IMR-90 (cell line): ENCODE data around the gene CHD9. TPM values are rescaled to one million over a fixed set of nuclear protein-coding genes. Genes with fewer than 3 reads are reported as not detected.

Experiments used
- ATAC-seq: fragments of 200-7000 bp; cut with Tn5 transposase; 2 replicates; pipeline ENCODE4 v1.9.1; 2020; ENCODE audit warnings: low read depth, mild to moderate bottlenecking, moderate library complexity
- BruUV-seq: library from RNA; stranded (reverse); fragments of 400-500 nt; replicated peaks from 2 replicates; lab custom pipeline; 2021; lab: Mats Ljungman, UMichigan
- CTCF ChIA-PET: fragments of 300-600 bp; formaldehyde crosslinking; extraction: SDS; loops from one replicate; lab custom pipeline; 2021; ENCODE audit warnings: antibody characterized with exemption; lab: Yijun Ruan, JAX
- POLR2A ChIA-PET: fragments of 300-600 bp; sonication (Branson Sonifier 250); formaldehyde crosslinking; loops from one replicate; lab custom pipeline; 2022; ENCODE audit warnings: antibody characterized with exemption; ENCODE audit not compliant: unreplicated experiment; lab: Charles Lee
- DNase-seq: peaks from one replicate; pipeline ENCODE4 v3.0.0; 2013
- H2AFZ ChIP-seq: replicated peaks from 2 replicates; pipeline ENCODE3; 2013; ENCODE audit warnings: low read length, mild to moderate bottlenecking; ENCODE audit not compliant: poor library complexity
- H2AK5ac ChIP-seq: 2 replicates; pipeline ENCODE4 v1.6.1; 2013; ENCODE audit warnings: low read depth, low read length, inconsistent platforms
- H2AK9ac ChIP-seq: replicated peaks from 2 replicates; pipeline ENCODE3; 2013; ENCODE audit warnings: mild to moderate bottlenecking, low read depth, low read length, moderate library complexity; ENCODE audit not compliant: poor library complexity
- H2BK120ac ChIP-seq: 2 replicates; pipeline ENCODE4 v1.6.1; 2013; ENCODE audit warnings: low read depth, low read length, inconsistent platforms
- H2BK15ac ChIP-seq: 3 replicates; pipeline ENCODE4 v1.6.1; 2013; ENCODE audit warnings: low read depth, low read length, inconsistent platforms
- H2BK20ac ChIP-seq: 2 replicates; pipeline ENCODE4 v1.6.1; 2013; ENCODE audit warnings: low read depth, mild to moderate bottlenecking, inconsistent platforms, low read length, moderate library complexity
- H2BK5ac ChIP-seq: 2 replicates; pipeline ENCODE4 v1.6.1; 2013; ENCODE audit warnings: mild to moderate bottlenecking, low read depth, low read length, inconsistent platforms; ENCODE audit not compliant: poor library complexity, severe bottlenecking
- H3K14ac ChIP-seq: replicated peaks from 2 replicates; pipeline ENCODE4 v1.6.1; 2013; ENCODE audit warnings: low read depth, low read length, inconsistent platforms
- H3K18ac ChIP-seq: 2 replicates; pipeline ENCODE4 v1.6.1; 2013; ENCODE audit warnings: low read depth, low read length, control low read depth
- H3K23ac ChIP-seq: 2 replicates; pipeline ENCODE4 v1.6.1; 2013; ENCODE audit warnings: low read depth, low read length, inconsistent platforms
- H3K27ac ChIP-seq: 2 replicates; pipeline ENCODE4 v1.5.1; 2013; ENCODE audit warnings: mild to moderate bottlenecking, control low read depth, low read length; ENCODE audit not compliant: insufficient read depth
- H3K27me3 ChIP-seq: 2 replicates; pipeline ENCODE4 v1.6.1; 2013; ENCODE audit warnings: low read length; ENCODE audit not compliant: control insufficient read depth, insufficient read depth
- H3K36me3 ChIP-seq: 2 replicates; pipeline ENCODE4 v1.6.1; 2013; ENCODE audit warnings: low read length, mixed read lengths; ENCODE audit not compliant: control insufficient read depth, insufficient read depth
- H3K4ac ChIP-seq: 2 replicates; pipeline ENCODE4 v1.6.1; 2013; ENCODE audit warnings: low read depth, low read length, inconsistent platforms
- H3K4me1 ChIP-seq: 2 replicates; pipeline ENCODE4 v1.6.1; 2013; ENCODE audit warnings: low read length, mixed read lengths; ENCODE audit not compliant: control insufficient read depth, insufficient read depth
- H3K4me2 ChIP-seq: 2 replicates; pipeline ENCODE4 v1.6.1; 2013; ENCODE audit warnings: low read depth, mild to moderate bottlenecking, control low read depth, low read length, moderate library complexity
- H3K4me3 ChIP-seq: 2 replicates; pipeline ENCODE4 v1.5.1; 2013; ENCODE audit warnings: low read depth, mild to moderate bottlenecking, control low read depth, low read length, moderate library complexity; ENCODE audit not compliant: insufficient read depth
- H3K56ac ChIP-seq: 2 replicates; pipeline ENCODE4 v1.6.1; 2013; ENCODE audit warnings: low read length, inconsistent platforms; ENCODE audit not compliant: insufficient read depth; ENCODE audit errors: extremely low read depth
- H3K79me1 ChIP-seq, 2 experiments: 2 replicates each; pipeline ENCODE4 v1.6.1; 2013; ENCODE audit warnings: low read length in 2 of 2, inconsistent platforms in 1 of 2, low read depth in 1 of 2
- H3K9ac ChIP-seq: 2 replicates; pipeline ENCODE4 v1.6.1; 2013; ENCODE audit warnings: low read depth, low read length, control low read depth
- H3K9me1 ChIP-seq: 2 replicates; pipeline ENCODE4 v1.6.1; 2013; ENCODE audit warnings: low read length, inconsistent platforms; ENCODE audit not compliant: insufficient read depth
- H3K9me3 ChIP-seq: 2 replicates; pipeline ENCODE4 v1.6.1; 2013; ENCODE audit warnings: low read length; ENCODE audit not compliant: control insufficient read depth, insufficient read depth
- H4K20me1 ChIP-seq: 2 replicates; pipeline ENCODE4 v1.6.1; 2013; ENCODE audit warnings: low read length, inconsistent platforms; ENCODE audit not compliant: insufficient read depth
- H4K5ac ChIP-seq: 2 replicates; pipeline ENCODE4 v1.6.1; 2013; ENCODE audit warnings: mild to moderate bottlenecking, low read depth, low read length, control low read depth
- H4K8ac ChIP-seq, 2 experiments: 2 replicates each; pipeline ENCODE4 v1.6.1; 2013; ENCODE audit warnings: low read depth in 2 of 2, low read length in 2 of 2, control low read depth in 1 of 2, inconsistent platforms in 1 of 2
- H4K91ac ChIP-seq: 2 replicates; pipeline ENCODE4 v1.6.1; 2013; ENCODE audit warnings: low read depth, low read length, inconsistent platforms; ENCODE audit not compliant: insufficient read depth
- BHLHE40 ChIP-seq: fragments of 150-350 bp; IDR thresholded peaks from 2 replicates; pipeline ENCODE4 v1.6.1; 2016; ENCODE audit warnings: mild to moderate bottlenecking, low read depth, low read length
- CEBPB ChIP-seq: IDR thresholded peaks from 2 replicates; pipeline ENCODE4 v1.6.1; 2012; ENCODE audit warnings: low read depth, low read length, improper control_type of control experiment
- CTCF ChIP-seq: conservative IDR thresholded peaks from 2 replicates; pipeline ENCODE4 v1.5.1; 2012; ENCODE audit warnings: mild to moderate bottlenecking, low read depth, low read length, improper control_type of control experiment
- ELK1 ChIP-seq: fragments of 150-350 bp; IDR thresholded peaks from 2 replicates; pipeline ENCODE4 v1.6.1; 2016; ENCODE audit warnings: low read depth, mild to moderate bottlenecking, low read length, moderate library complexity, borderline replicate concordance
- MXI1 ChIP-seq: IDR thresholded peaks from 2 replicates; pipeline ENCODE4 v1.6.1; 2012; ENCODE audit warnings: low read depth, mild to moderate bottlenecking, low read length, moderate library complexity, borderline replicate concordance
- NFE2L2 ChIP-seq: fragments of 150-350 bp; IDR thresholded peaks from 2 replicates; pipeline ENCODE4 v1.6.1; 2016; ENCODE audit warnings: low read depth, mild to moderate bottlenecking, low read length
- POLR2A ChIP-seq: IDR thresholded peaks from 2 replicates; pipeline ENCODE4 v1.6.1; 2012; ENCODE audit warnings: mild to moderate bottlenecking, low read depth, low read length
- RFX5 ChIP-seq: IDR thresholded peaks from 2 replicates; pipeline ENCODE4 v1.8.0; 2012; ENCODE audit warnings: low read depth, mild to moderate bottlenecking, low read length, moderate library complexity
- SMC3 ChIP-seq: fragments of 150-350 bp; IDR thresholded peaks from 2 replicates; pipeline ENCODE4 v1.6.1; 2016; ENCODE audit warnings: low read depth, mild to moderate bottlenecking, antibody characterized with exemption, low read length, moderate library complexity
- USF2 ChIP-seq: fragments of 150-350 bp; IDR thresholded peaks from 2 replicates; pipeline ENCODE4 v1.6.1; 2017; ENCODE audit warnings: mild to moderate bottlenecking, antibody characterized with exemption, low read length, low read depth
- WGBS, 2 experiments: methylation state at CpG; one replicate each; pipeline versions ENCODE4 v1.1.5 to v1.1.7; 2013; ENCODE audit warnings: missing lambda C conversion rate in 2 of 2; ENCODE audit not compliant: insufficient read length in 1 of 2; ENCODE audit errors: extremely low coverage in 2 of 2; 5-methylcytosine and 5-hydroxymethylcytosine counted together
- dilution Hi-C: fragments of 300-500 bp; cut with HindIII; formaldehyde crosslinking; loops from one replicate; pipeline ENCODE4 v1.14.3; 2018; ENCODE audit warnings: low sequenced_read_pairs; ENCODE audit not compliant: unreplicated experiment
- in situ Hi-C: fragments of 300-500 bp; cut with MboI; formaldehyde crosslinking; loops from 3 replicates; pipeline ENCODE4 v1.14.3; 2019; ENCODE audit warnings: low sequenced_read_pairs, inconsistent platforms, mixed read lengths
- intact Hi-C: fragments of 100-400 bp; cut with micrococcal nuclease; formaldehyde crosslinking; loops from 2 replicates; pipeline ENCODE4 v1.10.0; 2022
- polyA plus RNA-seq, 3 experiments: library from polyadenylated mRNA; depleted of rRNA; stranded (reverse); fragments of >200 nt; gene quantifications; 2 replicates each; pipeline ENCODE4 v1.2.3, GENCODE V29; 2012; ENCODE audit warnings: low replicate concordance in 1 of 3
- total RNA-seq: library from RNA; depleted of rRNA; stranded (reverse); fragments of >200 nt; gene quantifications from 2 replicates; pipeline ENCODE4 v1.2.3, GENCODE V29; 2012

Gene CHD9
- total and polyA plus RNA-seq, 2 of the 4 experiments (the other 2 are of a cell fraction) = 9.1 to 48.8 TPM

GRCh38 chr16:53056392-53056881, 1.6 kb downstream of the CHD9 start:
- H3K56ac ChIP-seq = peak overlapping the region; percentile 84; the same call in 1 of the 2 replicates
- BruUV-seq = no TSS peak
- peaks cover 16 to 69% of the 10 kb centered on the region in 2 experiments for H3K79me1 ChIP-seq
- H3K4me2 ChIP-seq = peak overlapping the region; percentile 97
- H4K20me1 ChIP-seq = 0 out of 2 replicates have a peak, but pooled peaks cover under 1% of the 10 kb centered on the region
- peak overlapping the region; percentile 88 for H2BK5ac ChIP-seq
- peak overlapping the region; percentile 96; the same call in 1 of the 2 replicates for H3K18ac ChIP-seq
- no peaks in the 10 kb centered on the region for H3K36me3 ChIP-seq
- H3K9me3 ChIP-seq = no peaks in the 10 kb centered on the region
- H4K91ac ChIP-seq = peak overlapping the region; percentile 59
- CTCF ChIA-PET = interaction anchor here (0.7 to 3.0 kb wide), 5 partner anchors 43 to 163 kb away, joined by 3 to 17 read pairs (median 13); no protein-coding TSS in a partner anchor
- 0 out of 2 replicates have a peak overlapping the region, but pooled peaks have one; percentile 8 for H2BK20ac ChIP-seq
- POLR2A ChIA-PET = no interaction called here
- peak overlapping the region; percentile 51 for H3K14ac ChIP-seq
- peak overlapping the region; percentile 84; the same call in 1 of the 2 replicates for H3K9ac ChIP-seq
- H3K23ac ChIP-seq = peak overlapping the region; percentile 92; the same call in 1 of the 2 replicates
- no peak overlapping the region for H3K4me3 ChIP-seq
- H4K5ac ChIP-seq = peak overlapping the region; percentile 98
- in situ Hi-C loops = loop anchor here (10.0 to 25.0 kb wide), 4 partner anchors 98 to 1169 kb away; partner anchors contain the start of gene RBL2
- H4K8ac ChIP-seq = peak overlapping the region; percentile 32 to 93; a peak in 2 of 4 replicates
- peak overlapping the region; percentile 91; the same call in 1 of the 2 replicates for H3K27ac ChIP-seq
- peak overlapping the region; percentile 68; the same call in 1 of the 2 replicates for H2AK5ac ChIP-seq
- no peak overlapping the region for H2AFZ ChIP-seq
- dilution Hi-C loops = no loop called here
- no peak overlapping the region for H2BK15ac ChIP-seq
- intact Hi-C loops = no loop called here
- peak overlapping the region; percentile 84 for H2BK120ac ChIP-seq
- TF ChIP-seq POLR2A = no peak
- TF ChIP-seq BHLHE40 = no peak
- no peak for TF ChIP-seq NFE2L2
- TF ChIP-seq MXI1 = no peak
- no peak for TF ChIP-seq CEBPB
- no peak for TF ChIP-seq SMC3
- no peak for TF ChIP-seq ELK1
- TF ChIP-seq RFX5 = no peak
- no peak for TF ChIP-seq USF2
- no peak for TF ChIP-seq CTCF
- DNase-seq (peak; percentile 66), ATAC-seq (no peak)
- WGBS, 2 experiments = no CpG with 5 or more reads among the region's 8 CpGs
- H3K27me3 ChIP-seq = no peaks in the 10 kb centered on the region
- peak overlapping the region; percentile 97 for H2AK9ac ChIP-seq
- H3K9me1 ChIP-seq = peaks cover 14% of the 10 kb centered on the region
- peak overlapping the region; percentile 93 for H3K4ac ChIP-seq
- peaks cover 20% of the 10 kb centered on the region for H3K4me1 ChIP-seq
